ENCODE measurements around the gene ABRAXAS1.
A peak's percentile ranks its signal among the peaks of the same experiment; 100 is the strongest.

The ABRAXAS1 gene

GRCh38 chr4:83473423-83473822, 11.5 kb downstream of the ABRAXAS1 start:
- Histone ChIP-seq H3K79me1 (ENCODE audit: low read length) (no peaks in the 10 kb centered on the region), H2AK5ac (ENCODE audit: low read length) (no peak overlapping the region), H3K79me2 (ENCODE audit: control insufficient read depth, insufficient read depth, low read length, poor library complexity) (no peaks in the 10 kb centered on the region), H4K12ac (ENCODE audit: low read depth, low read length) (no peak overlapping the region), H3K36me3 (ENCODE audit: control insufficient read depth in 1 of 2, insufficient read depth in 2 of 2, low read length in 2 of 2) (peaks cover 7% of the 10 kb centered on the region in 2 experiments), H3K27me3 (ENCODE audit: insufficient read depth, low read length) (no peaks in the 10 kb centered on the region), H3K4ac (ENCODE audit: low read depth, low read length) (no peak overlapping the region), H3K14ac (ENCODE audit: low read length) (no peak overlapping the region), H2BK12ac (ENCODE audit: low read length) (no peak overlapping the region), H2BK120ac (ENCODE audit: insufficient read depth, low read length, poor library complexity) (no peak overlapping the region), H4K8ac (ENCODE audit: low read depth, low read length) (no peak overlapping the region), H3K18ac (ENCODE audit: low read length) (no peak overlapping the region), H2BK5ac (ENCODE audit: low read depth, low read length, poor library complexity) (no peak overlapping the region), H3K27ac (ENCODE audit: low read depth, low read length) (no peak overlapping the region), H3K4me3 (ENCODE audit: low read depth, low read length) (no peak overlapping the region), H4K91ac (ENCODE audit: low read depth, low read length) (no peak overlapping the region), H3K4me1 (ENCODE audit: control insufficient read depth in 1 of 2, insufficient read depth in 2 of 2, low read length in 2 of 2) (no peaks in the 10 kb centered on the region), H3K23ac (ENCODE audit: low read length) (no peak overlapping the region), H3K9ac (ENCODE audit: low read length) (no peak overlapping the region), H3K9me3 (ENCODE audit: insufficient read depth, low read depth, low read length) (no peaks in the 10 kb centered on the region), H2AFZ (ENCODE audit: insufficient read depth, low read length, poor library complexity) (no peak overlapping the region), H3K4me2 (ENCODE audit: low read length) (no peak overlapping the region)
- WGBS (ENCODE audit: extremely low coverage, insufficient coverage, insufficient read length) = no CpG with 5 or more reads among the region's 4 CpGs
- DNase-seq = no peak

- no peak overlapping the region for H3K23ac ChIP-seq (ENCODE audit: low read length)
- no peaks in the 10 kb centered on the region for H3K9me3 ChIP-seq (ENCODE audit: insufficient read depth, low read depth, low read length)
- peaks cover 4% of the 10 kb centered on the region for H3K79me1 ChIP-seq (ENCODE audit: low read length)
- peak overlapping the region; percentile 12 for H2AFZ ChIP-seq (ENCODE audit: insufficient read depth, low read length, poor library complexity)
- no peak overlapping the region for H2BK12ac ChIP-seq (ENCODE audit: low read length)
- H3K79me2 ChIP-seq (ENCODE audit: control insufficient read depth, insufficient read depth, low read length, poor library complexity) = peaks cover 7% of the 10 kb centered on the region
- H3K14ac ChIP-seq (ENCODE audit: low read length) = no peak overlapping the region
- H3K27ac ChIP-seq (ENCODE audit: low read depth, low read length) = peak overlapping the region; percentile 20
- peak overlapping the region; percentile 51 for H3K4me2 ChIP-seq (ENCODE audit: low read length)
- H4K91ac ChIP-seq (ENCODE audit: low read depth, low read length) = peak overlapping the region; percentile 1
- H3K36me3 ChIP-seq (ENCODE audit: control insufficient read depth in 1 of 2, insufficient read depth in 2 of 2, low read length in 2 of 2) = peaks cover 5 to 11% of the 10 kb centered on the region in 2 experiments
- DNase-seq = no peak
- peaks cover 0 to 3% of the 10 kb centered on the region in 2 experiments for H3K4me1 ChIP-seq (ENCODE audit: control insufficient read depth in 1 of 2, insufficient read depth in 2 of 2, low read length in 2 of 2)
- peak overlapping the region; percentile 87 for H3K4me3 ChIP-seq (ENCODE audit: low read depth, low read length)
- H4K12ac ChIP-seq (ENCODE audit: low read depth, low read length) = no peak overlapping the region
- no peaks in the 10 kb centered on the region for H3K27me3 ChIP-seq (ENCODE audit: insufficient read depth, low read length)
- no peak overlapping the region for H2BK5ac ChIP-seq (ENCODE audit: low read depth, low read length, poor library complexity)
- no CpG with 5 or more reads among the region's 7 CpGs for WGBS (ENCODE audit: extremely low coverage, insufficient coverage, insufficient read length)
- H3K9ac ChIP-seq (ENCODE audit: low read length) = peak overlapping the region; percentile 88
- H4K8ac ChIP-seq (ENCODE audit: low read depth, low read length) = peak overlapping the region; percentile 55
- H3K18ac ChIP-seq (ENCODE audit: low read length) = no peak overlapping the region
- H2BK120ac ChIP-seq (ENCODE audit: insufficient read depth, low read length, poor library complexity) = no peak overlapping the region
- no peak overlapping the region for H3K4ac ChIP-seq (ENCODE audit: low read depth, low read length)
- H2AK5ac ChIP-seq (ENCODE audit: low read length) = no peak overlapping the region
Measured at GRCh38 chr4:83456184-83456501, 28.8 kb downstream of the ABRAXAS1 start.

GRCh38 chr4:83455281-83456183, 29.4 kb downstream of the ABRAXAS1 start, which contains the start of the genes HELQ and MRPS18C:
Gene HELQ (minus strand): TSS chr4:83455823. CDS start chr4:83455693, 130 bp downstream.
Gene MRPS18C (plus strand): TSS chr4:83456058. CDS start chr4:83456078, 20 bp downstream.
- H4K12ac ChIP-seq (ENCODE audit: low read depth, low read length) = peak within 1 kb of the TSS; percentile 92
- H3K27ac ChIP-seq (ENCODE audit: low read depth, low read length) = peak within 1 kb of the TSS; percentile 74
- WGBS (ENCODE audit: extremely low coverage, insufficient coverage, insufficient read length) = no CpG with 5 or more reads among the region's 58 CpGs
- H2BK12ac ChIP-seq (ENCODE audit: low read length) = no peak within 1 kb of the TSS
- peak within 1 kb of the TSS; percentile 82 for H4K91ac ChIP-seq (ENCODE audit: low read depth, low read length)
- peak within 1 kb of the TSS; percentile 64 for H3K4ac ChIP-seq (ENCODE audit: low read depth, low read length)
- no peaks in the 10 kb centered on the region for H3K9me3 ChIP-seq (ENCODE audit: insufficient read depth, low read depth, low read length)
- H3K4me2 ChIP-seq (ENCODE audit: low read length) = peak within 1 kb of the TSS; percentile 61
- peak within 1 kb of the TSS; percentile 74 for H2BK120ac ChIP-seq (ENCODE audit: insufficient read depth, low read length, poor library complexity)
- H2AK5ac ChIP-seq (ENCODE audit: low read length) = no peak within 1 kb of the TSS
- peaks cover 3 to 9% of the 10 kb centered on the region in 2 experiments for H3K36me3 ChIP-seq (ENCODE audit: control insufficient read depth in 1 of 2, insufficient read depth in 2 of 2, low read length in 2 of 2)
- H4K8ac ChIP-seq (ENCODE audit: low read depth, low read length) = peak within 1 kb of the TSS; percentile 96
- peak within 1 kb of the TSS; percentile 92 for H3K14ac ChIP-seq (ENCODE audit: low read length)
- H3K18ac ChIP-seq (ENCODE audit: low read length) = peak within 1 kb of the TSS; percentile 71
- peak within 1 kb of the TSS; percentile 92 for H3K9ac ChIP-seq (ENCODE audit: low read length)
- H3K79me2 ChIP-seq (ENCODE audit: control insufficient read depth, insufficient read depth, low read length, poor library complexity) = peaks cover 7% of the 10 kb centered on the region
- H3K4me3 ChIP-seq (ENCODE audit: low read depth, low read length) = peak within 1 kb of the TSS; percentile 90
- peaks cover 0 to 3% of the 10 kb centered on the region in 2 experiments for H3K4me1 ChIP-seq (ENCODE audit: control insufficient read depth in 1 of 2, insufficient read depth in 2 of 2, low read length in 2 of 2)
- no peaks in the 10 kb centered on the region for H3K27me3 ChIP-seq (ENCODE audit: insufficient read depth, low read length)
- peak; percentile 97 to 99 for DNase-seq
- peak within 1 kb of the TSS; percentile 96 for H2AFZ ChIP-seq (ENCODE audit: insufficient read depth, low read length, poor library complexity)
- no peak within 1 kb of the TSS for H3K23ac ChIP-seq (ENCODE audit: low read length)
- peak within 1 kb of the TSS; percentile 90 for H2BK5ac ChIP-seq (ENCODE audit: low read depth, low read length, poor library complexity)
- H3K79me1 ChIP-seq (ENCODE audit: low read length) = peaks cover 4% of the 10 kb centered on the region

GRCh38 chr4:83454686-83455085, 30.2 kb downstream of the ABRAXAS1 start:
- Histone ChIP-seq H3K23ac (ENCODE audit: low read length) (no peak overlapping the region), H3K9ac (ENCODE audit: low read length) (peak overlapping the region; percentile 73), H2BK5ac (ENCODE audit: low read depth, low read length, poor library complexity) (no peak overlapping the region), H2AFZ (ENCODE audit: insufficient read depth, low read length, poor library complexity) (no peak overlapping the region), H2AK5ac (ENCODE audit: low read length) (no peak overlapping the region), H4K12ac (ENCODE audit: low read depth, low read length) (no peak overlapping the region), H2BK12ac (ENCODE audit: low read length) (no peak overlapping the region), H3K9me3 (ENCODE audit: insufficient read depth, low read depth, low read length) (no peaks in the 10 kb centered on the region), H3K4me3 (ENCODE audit: low read depth, low read length) (peak overlapping the region; percentile 90), H3K36me3 (ENCODE audit: control insufficient read depth in 1 of 2, insufficient read depth in 2 of 2, low read length in 2 of 2) (peaks cover 0 to 3% of the 10 kb centered on the region in 2 experiments), H3K27ac (ENCODE audit: low read depth, low read length) (no peak overlapping the region), H3K14ac (ENCODE audit: low read length) (no peak overlapping the region), H3K79me2 (ENCODE audit: control insufficient read depth, insufficient read depth, low read length, poor library complexity) (peaks cover 7% of the 10 kb centered on the region), H3K27me3 (ENCODE audit: insufficient read depth, low read length) (no peaks in the 10 kb centered on the region), H3K79me1 (ENCODE audit: low read length) (peaks cover 4% of the 10 kb centered on the region), H2BK120ac (ENCODE audit: insufficient read depth, low read length, poor library complexity) (no peak overlapping the region), H3K18ac (ENCODE audit: low read length) (no peak overlapping the region), H3K4ac (ENCODE audit: low read depth, low read length) (peak overlapping the region; percentile 64), H4K91ac (ENCODE audit: low read depth, low read length) (no peak overlapping the region), H4K8ac (ENCODE audit: low read depth, low read length) (no peak overlapping the region), H3K4me2 (ENCODE audit: low read length) (peak overlapping the region; percentile 61), H3K4me1 (ENCODE audit: control insufficient read depth in 1 of 2, insufficient read depth in 2 of 2, low read length in 2 of 2) (peaks cover 0 to 3% of the 10 kb centered on the region in 2 experiments)
- DNase-seq = peak in 1 of 2 donors; percentile 1
- WGBS (ENCODE audit: extremely low coverage, insufficient coverage, insufficient read length) = no CpG with 5 or more reads among the region's 6 CpGs

Measured in trophoblast cell (in vitro differentiated cells and primary cell).